Activated B cell treated with CpG ODN at 0.5 μM for 24 hours (primary cell): ENCODE data around the gene CORO7. TPM values are rescaled to one million over a fixed set of nuclear protein-coding genes. Genes with fewer than 3 reads are reported as not detected.

Source experiments
- ATAC-seq: fragments of 200-7000 bp; cut with Tn5 transposase; one replicate; pipeline ENCODE4 v1.10.0; 2021; ENCODE audit warnings: low read depth, mild to moderate bottlenecking, moderate library complexity
- CTCF ChIA-PET: fragments of 350-600 bp; sonication (Branson Sonifier 250); formaldehyde crosslinking; loops from one replicate; lab custom pipeline; 2021; ENCODE audit warnings: antibody characterized with exemption; lab: Charles Lee
- POLR2A ChIA-PET: fragments of 350-600 bp; sonication (Branson Sonifier 250); formaldehyde crosslinking; loops from one replicate; lab custom pipeline; 2021; ENCODE audit warnings: antibody characterized with exemption; lab: Charles Lee
- DNase-seq: peaks from one replicate; pipeline ENCODE4 v3.0.0; 2022
- H3K27ac Mint-ChIP-seq: one replicate; pipeline ENCODE4 v1.8.0; 2020; ENCODE audit warnings: mixed read lengths
- H3K27me3 Mint-ChIP-seq: one replicate; pipeline ENCODE4 v1.8.0; 2021; ENCODE audit warnings: mixed read lengths
- H3K36me3 Mint-ChIP-seq: one replicate; pipeline ENCODE4 v1.8.0; 2021; ENCODE audit warnings: low read depth, mixed read lengths
- H3K4me1 Mint-ChIP-seq: one replicate; pipeline ENCODE4 v1.8.0; 2021; ENCODE audit warnings: mixed read lengths
- H3K4me3 Mint-ChIP-seq: one replicate; pipeline ENCODE4 v1.8.0; 2020; ENCODE audit warnings: mild to moderate bottlenecking, mixed read lengths
- H3K9me3 Mint-ChIP-seq: one replicate; pipeline ENCODE4 v1.8.0; 2020; ENCODE audit warnings: mixed read lengths
- intact Hi-C: fragments of 100-400 bp; cut with micrococcal nuclease; formaldehyde crosslinking; loops from one replicate; pipeline ENCODE4 v1.15.1; 2024
- total RNA-seq: library from RNA; stranded (reverse); gene quantifications from 2 replicates; pipeline ENCODE4 v1.2.3, GENCODE V29; 2022
- TF ChIP-seq, protein P1 (sequence below): fragments of 200-600 bp; IDR thresholded peaks from one replicate; pipeline ENCODE4 v1.8.0; 2022; ENCODE audit warnings: antibody characterized with exemption, mild to moderate bottlenecking

The CORO7 gene
- total RNA-seq, 1 donor from 2014 or later, result 86.6 TPM

DNA sequence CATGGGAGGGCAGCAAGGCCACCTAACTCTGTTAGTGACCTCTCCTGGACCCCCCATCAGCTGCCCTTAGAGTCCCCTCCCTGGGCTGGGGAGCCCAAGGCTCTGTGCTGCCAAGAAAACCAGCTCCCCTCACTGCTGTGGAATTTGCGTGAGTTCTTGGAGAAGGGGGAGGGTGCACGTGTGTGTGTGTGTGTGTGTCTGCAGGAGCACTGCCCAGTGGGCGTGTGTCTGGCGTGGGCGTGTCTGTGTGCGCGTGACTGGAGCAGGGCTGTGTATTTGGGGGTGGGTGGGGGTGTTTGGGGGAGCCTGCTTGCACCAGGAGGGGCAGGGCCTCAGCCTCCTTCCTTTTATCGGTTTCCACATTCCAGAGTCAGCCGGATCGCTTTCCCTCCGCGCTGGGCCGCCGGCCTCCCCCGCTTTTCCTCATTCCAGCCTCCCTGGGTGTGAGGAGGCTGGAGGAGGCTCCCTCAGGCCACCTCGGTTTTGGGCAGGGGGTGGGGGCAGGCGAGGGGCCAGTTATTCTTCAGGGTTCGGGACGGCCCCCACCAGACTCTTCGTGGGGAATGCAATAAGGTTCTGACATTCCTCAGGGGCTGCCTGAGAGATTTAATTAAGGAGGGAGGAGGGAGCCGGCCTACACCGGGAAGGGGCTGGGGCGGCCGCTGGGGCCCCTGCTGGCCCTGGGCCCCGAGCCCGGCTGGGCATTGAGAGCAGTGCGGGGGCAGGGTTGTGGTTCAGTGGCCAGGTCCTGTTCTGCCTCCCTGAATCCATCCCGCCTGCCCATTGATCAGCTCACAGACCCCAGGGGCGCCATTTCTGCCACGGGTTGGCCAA lies 42.3 kb downstream of the CORO7 start:
- peaks cover 16% of the 10 kb centered on the region for H3K36me3 Mint-ChIP-seq
- no peaks in the 10 kb centered on the region for H3K27me3 Mint-ChIP-seq
- no peak overlapping the region for H3K4me3 Mint-ChIP-seq

DNA sequence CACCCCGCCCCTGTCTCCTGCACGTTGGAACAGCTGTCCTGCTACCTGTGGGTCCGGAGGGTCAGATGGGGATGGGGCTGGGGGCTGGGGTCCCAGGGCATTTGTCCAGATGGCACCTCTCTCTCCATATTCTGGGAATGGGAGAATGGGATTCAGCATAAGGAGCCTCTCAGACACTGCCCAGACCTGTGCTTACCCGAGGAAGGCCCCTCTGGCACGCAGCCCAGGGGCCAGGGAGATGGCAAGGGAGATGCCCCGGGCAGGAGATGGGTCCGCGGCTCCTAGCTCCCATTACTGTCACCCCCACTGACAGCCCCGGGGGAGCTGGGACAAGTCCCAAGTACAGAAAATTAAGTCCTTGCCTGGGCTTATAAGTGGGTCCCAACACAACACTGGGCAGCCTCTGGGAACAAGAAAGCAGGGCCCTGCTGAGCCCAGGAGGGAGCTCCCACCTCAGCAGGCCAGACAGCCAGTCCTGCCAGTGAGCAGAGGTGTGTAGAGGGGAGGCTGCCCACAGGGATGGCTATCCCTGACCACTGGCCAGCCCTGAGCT lies 43.0 kb downstream of the CORO7 start:
- Mint-ChIP-seq H3K36me3 (peaks cover 16% of the 10 kb centered on the region), H3K4me1 (peaks cover 20% of the 10 kb centered on the region), H3K4me3 (peak overlapping the region; percentile 32), H3K9me3 (no peaks in the 10 kb centered on the region), H3K27me3 (no peaks in the 10 kb centered on the region), H3K27ac (no peak overlapping the region)
- CTCF ChIA-PET, result no interaction called here
- DNase-seq (no peak), ATAC-seq (no peak)
- intact Hi-C loops, result no loop called here
- TF ChIP-seq, protein P1, sequence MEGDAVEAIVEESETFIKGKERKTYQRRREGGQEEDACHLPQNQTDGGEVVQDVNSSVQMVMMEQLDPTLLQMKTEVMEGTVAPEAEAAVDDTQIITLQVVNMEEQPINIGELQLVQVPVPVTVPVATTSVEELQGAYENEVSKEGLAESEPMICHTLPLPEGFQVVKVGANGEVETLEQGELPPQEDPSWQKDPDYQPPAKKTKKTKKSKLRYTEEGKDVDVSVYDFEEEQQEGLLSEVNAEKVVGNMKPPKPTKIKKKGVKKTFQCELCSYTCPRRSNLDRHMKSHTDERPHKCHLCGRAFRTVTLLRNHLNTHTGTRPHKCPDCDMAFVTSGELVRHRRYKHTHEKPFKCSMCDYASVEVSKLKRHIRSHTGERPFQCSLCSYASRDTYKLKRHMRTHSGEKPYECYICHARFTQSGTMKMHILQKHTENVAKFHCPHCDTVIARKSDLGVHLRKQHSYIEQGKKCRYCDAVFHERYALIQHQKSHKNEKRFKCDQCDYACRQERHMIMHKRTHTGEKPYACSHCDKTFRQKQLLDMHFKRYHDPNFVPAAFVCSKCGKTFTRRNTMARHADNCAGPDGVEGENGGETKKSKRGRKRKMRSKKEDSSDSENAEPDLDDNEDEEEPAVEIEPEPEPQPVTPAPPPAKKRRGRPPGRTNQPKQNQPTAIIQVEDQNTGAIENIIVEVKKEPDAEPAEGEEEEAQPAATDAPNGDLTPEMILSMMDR, result no peak
- POLR2A ChIA-PET, result interaction anchor here (1.0 kb wide), 1 partner anchor 9 kb away, joined by 8 read pairs; no protein-coding TSS in a partner anchor

More for the DNA sequence above, 42.3 kb downstream of the CORO7 start:
- TF ChIP-seq, protein P1, result no peak
- no peak for ATAC-seq
- Mint-ChIP-seq H3K4me1 (peaks cover 20% of the 10 kb centered on the region), H3K27ac (no peak overlapping the region), H3K9me3 (no peaks in the 10 kb centered on the region)
- intact Hi-C loops, result no loop called here
- ChIA-PET POLR2A (interaction anchor here (0.5 to 1.0 kb wide), 2 partner anchors 9 to 74 kb away, joined by 3 to 8 read pairs; no protein-coding TSS in a partner anchor), CTCF (interaction anchor here (1.8 kb wide), 1 partner anchor 29 kb away, joined by 8 read pairs; no protein-coding TSS in a partner anchor)
- DNase-seq, result no peak

DNA sequence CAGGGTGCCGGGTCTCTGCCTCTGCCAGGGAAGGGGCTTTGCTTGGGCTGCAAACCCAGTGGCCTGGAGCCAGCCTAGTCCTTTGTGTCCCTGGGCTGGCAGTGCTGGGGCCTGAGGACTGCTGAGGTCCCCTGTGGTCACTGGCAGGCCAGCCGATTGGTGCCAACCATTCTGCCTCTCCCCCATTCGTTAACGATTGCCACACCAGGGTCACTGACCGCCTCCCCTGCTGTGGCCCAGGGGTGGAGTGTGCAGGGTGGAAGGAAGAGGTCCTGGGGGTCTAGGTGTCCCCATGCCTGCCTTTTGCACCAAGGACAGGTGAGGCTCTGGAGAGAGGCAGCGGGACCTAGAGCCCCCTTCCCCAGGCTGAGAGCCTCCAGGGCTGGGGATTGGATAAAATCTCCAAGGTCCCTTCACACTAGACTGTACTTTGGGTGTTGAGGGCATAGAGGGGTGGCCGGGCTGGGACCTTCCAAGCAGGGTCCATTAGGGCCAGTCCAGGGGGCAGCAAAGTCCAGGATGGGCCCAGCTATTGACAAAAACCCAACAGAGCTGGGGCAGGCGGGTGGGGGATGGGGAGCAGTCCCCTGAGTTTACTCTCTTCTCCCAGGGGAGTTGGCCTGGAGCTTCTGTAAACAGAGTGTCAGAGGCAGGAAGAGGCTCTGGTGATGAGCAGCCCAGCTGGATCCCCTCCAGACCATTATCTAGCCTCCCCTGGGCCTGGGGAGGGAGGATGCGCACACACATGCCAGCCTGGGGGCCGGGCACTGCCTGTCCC lies 43.6 kb downstream of the CORO7 start:
- DNase-seq, result no peak
- Mint-ChIP-seq H3K27ac (no peak overlapping the region), H3K36me3 (peaks cover 14% of the 10 kb centered on the region), H3K9me3 (no peaks in the 10 kb centered on the region), H3K27me3 (no peaks in the 10 kb centered on the region), H3K4me3 (peak overlapping the region; percentile 80), H3K4me1 (peaks cover 20% of the 10 kb centered on the region)
- intact Hi-C loops, result no loop called here
- TF ChIP-seq, protein P1, result no peak
- ChIA-PET CTCF (no interaction called here), POLR2A (interaction anchor here (1.0 kb wide), 1 partner anchor 8 kb away, joined by 8 read pairs; no protein-coding TSS in a partner anchor)
- peak; percentile 33 for ATAC-seq

DNA sequence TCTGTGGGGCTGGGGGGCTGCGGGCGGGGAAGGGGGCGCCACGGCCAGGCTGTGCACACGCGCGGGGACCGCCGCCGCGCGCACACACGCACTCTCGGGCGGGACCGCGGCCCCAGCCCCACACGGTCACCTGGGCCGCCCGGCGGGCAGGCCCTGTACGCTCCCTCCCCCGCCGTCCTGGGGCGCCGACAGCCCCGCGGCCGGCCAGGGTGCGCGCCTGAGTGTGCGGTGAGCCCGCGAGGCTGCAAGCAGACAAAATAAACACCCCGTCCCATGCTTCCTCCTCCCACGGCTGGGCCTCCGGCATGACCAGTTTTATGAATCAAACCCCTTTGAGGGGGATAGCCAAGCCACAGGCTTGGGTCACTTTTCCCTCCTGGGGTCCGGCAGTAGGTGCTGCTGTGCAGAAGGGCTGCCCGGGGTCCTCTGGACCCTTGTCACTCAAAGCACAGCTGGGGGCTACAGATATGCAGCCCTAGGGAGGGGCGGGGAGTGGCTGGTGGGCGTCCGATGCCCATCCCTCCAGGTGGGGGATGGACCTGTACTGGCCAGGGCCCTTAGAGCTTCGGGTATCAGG lies 44.3 kb downstream of the CORO7 start:
- Mint-ChIP-seq H3K4me1 (peaks cover 20% of the 10 kb centered on the region), H3K36me3 (peaks cover 17% of the 10 kb centered on the region), H3K27me3 (no peaks in the 10 kb centered on the region), H3K4me3 (peak overlapping the region; percentile 80), H3K9me3 (no peaks in the 10 kb centered on the region), H3K27ac (no peak overlapping the region)
- TF ChIP-seq, protein P1, result no peak
- CTCF ChIA-PET, result no interaction called here
- POLR2A ChIA-PET, result no interaction called here
- no peak for DNase-seq
- intact Hi-C loops, result no loop called here
- peak; percentile 56 for ATAC-seq
